Subcutaneous adipose tissue (tissue), 4 donors: ENCODE measurements around the gene TPGS1. TPM values are rescaled to one million over a fixed set of nuclear protein-coding genes. Genes with fewer than 3 reads are reported as not detected.

Source experiments
- CTCF ChIP-seq: fragments of 450-650 bp; IDR thresholded peaks from one replicate; pipeline ENCODE4 v1.5.1; 2016; ENCODE audit warnings: low read depth, mild to moderate bottlenecking, control low read depth, antibody characterized with exemption, moderate library complexity
- total RNA-seq, 4 donors: library from RNA; depleted of rRNA; stranded (reverse); fragments of >200 nt; gene quantifications; one replicate each; pipeline ENCODE4 v1.1.0, GENCODE V29; 2016

Gene TPGS1
- total RNA-seq, 4 donors from 2014 or later, result 9.1 to 54.1 (median 41.5) TPM

- no peak for TF ChIP-seq CTCF
Observed at GRCh38 chr19:485583-486236, 21.6 kb upstream of the TPGS1 start.

GRCh38 chr19:488505-489417 lies 18.5 kb upstream of the TPGS1 start:
- TF ChIP-seq CTCF, result no peak

- TF ChIP-seq CTCF, result no peak
Observed at GRCh38 chr19:489418-490196, 17.7 kb upstream of the TPGS1 start.

- no peak for TF ChIP-seq CTCF
Observed at GRCh38 chr19:491146-491741, 16.1 kb upstream of the TPGS1 start.

- no peak for TF ChIP-seq CTCF
Observed at GRCh38 chr19:492091-492531, 15.2 kb upstream of the TPGS1 start.

- TF ChIP-seq CTCF, result no peak
Observed at GRCh38 chr19:493391-494170, 13.7 kb upstream of the TPGS1 start.
